Stimulated activated CD8-positive, alpha-beta memory T cell treated with anti-CD3 and anti-CD28 coated beads, Interleukin-15, amount 100 ng/mL, for 24 hours (primary cell): ENCODE data around the gene SLC25A52.
"Not testable (repeated sequence)": the region's sequence is repeated elsewhere in the genome, so short reads cannot be mapped to it uniquely, and the experiment has no call there.

Experiments used
- DNase-seq: peaks from one replicate; pipeline ENCODE4 v3.0.0-alpha.2; 2020; ENCODE audit warnings: low read depth

SLC25A52 gene, protein sequence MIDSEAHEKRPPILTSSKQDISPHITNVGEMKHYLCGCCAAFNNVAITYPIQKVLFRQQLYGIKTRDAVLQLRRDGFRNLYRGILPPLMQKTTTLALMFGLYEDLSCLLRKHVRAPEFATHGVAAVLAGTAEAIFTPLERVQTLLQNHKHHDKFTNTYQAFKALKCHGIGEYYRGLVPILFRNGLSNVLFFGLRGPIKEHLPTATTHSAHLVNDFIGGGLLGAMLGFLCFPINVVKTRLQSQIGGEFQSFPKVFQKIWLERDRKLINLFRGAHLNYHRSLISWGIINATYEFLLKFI

GRCh38 chr18:31760695-31761094, at the start of gene SLC25A52:
TSS of gene SLC25A52 (minus strand) at chr18:31760880. CDS start at chr18:31760661, 219 bp downstream.
- no peak for DNase-seq

DNA sequence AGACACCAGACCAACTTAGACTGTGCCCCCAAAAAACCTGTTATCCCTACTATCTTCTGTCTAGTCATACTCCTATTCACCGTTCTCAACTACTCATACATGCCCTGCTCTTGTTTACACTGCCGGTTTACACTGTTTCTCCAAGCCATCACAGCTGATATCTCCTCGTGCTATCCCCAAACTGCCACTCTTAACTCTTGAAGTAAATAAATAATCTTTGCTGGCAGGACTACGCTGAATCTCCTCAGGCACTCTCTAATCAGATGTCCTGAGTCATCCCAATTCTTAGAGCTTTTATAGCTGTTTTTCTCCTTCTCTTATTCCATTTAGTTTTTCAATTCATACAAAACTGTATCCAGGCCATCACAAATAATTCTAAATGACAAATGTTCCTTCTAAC, 48.4 kb upstream of the SLC25A52 start:
- DNase-seq: not testable (repeated sequence)

DNA sequence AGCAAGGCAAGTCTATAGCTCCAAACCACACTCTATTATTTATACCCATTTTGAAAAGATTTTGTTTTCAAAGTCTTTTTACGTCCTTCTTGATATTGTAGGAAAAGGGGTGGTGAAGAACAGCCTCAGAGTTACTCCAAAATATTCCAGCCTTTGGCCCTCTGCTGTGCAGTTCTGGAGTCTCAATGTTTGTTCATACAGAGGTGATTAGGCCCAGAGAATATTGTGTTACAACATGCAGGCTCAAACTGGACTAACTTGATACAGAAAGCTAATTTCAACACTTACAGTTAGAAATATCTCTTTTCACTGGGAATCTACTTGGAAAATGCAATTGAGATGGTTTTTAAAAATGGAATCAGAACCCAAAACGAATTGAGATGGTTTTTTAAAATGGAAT, 40.4 kb upstream of the SLC25A52 start:
- no peak for DNase-seq

DNA sequence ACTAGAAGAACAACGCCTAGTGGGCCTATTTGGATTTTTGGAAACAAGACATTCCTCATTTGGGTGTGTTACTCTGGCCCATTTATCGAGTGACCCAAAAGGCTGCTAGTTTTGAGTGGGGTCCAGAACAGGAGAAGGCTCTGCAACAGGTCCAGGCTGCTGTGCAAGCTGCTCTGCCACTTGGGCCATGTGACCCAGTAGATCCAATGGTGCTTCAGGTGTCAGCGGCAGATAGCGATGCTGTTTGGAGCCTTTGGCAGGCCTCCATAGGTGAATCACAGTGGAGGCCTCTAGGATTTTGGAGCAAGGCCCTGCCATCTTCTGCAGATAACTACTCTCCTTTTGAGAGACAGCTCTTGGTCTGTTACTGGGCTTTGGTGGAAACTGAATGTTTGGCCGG, 38.6 kb upstream of the SLC25A52 start:
- not testable (repeated sequence) for DNase-seq

DNA sequence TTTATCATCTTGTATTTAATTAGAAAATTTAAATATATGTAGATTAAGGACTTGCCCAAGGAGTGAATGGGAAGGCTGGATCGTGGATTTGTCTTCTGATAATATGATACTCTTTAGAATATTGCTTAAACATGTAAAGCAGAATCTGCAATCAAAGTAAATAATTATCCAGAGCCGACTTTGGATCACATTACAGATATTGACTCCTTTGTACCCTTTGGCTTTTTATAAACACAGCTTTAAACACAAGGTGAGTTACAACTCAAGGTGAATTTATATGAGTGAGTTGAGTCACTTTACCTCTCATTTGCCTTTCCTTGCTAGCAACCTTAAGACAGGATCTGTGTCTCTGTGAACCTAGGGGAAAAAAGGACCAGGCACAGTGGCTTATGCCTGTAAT, 37.7 kb upstream of the SLC25A52 start:
- no peak for DNase-seq

GRCh38 chr18:31795747-31796146, 35.1 kb upstream of the SLC25A52 start:
- no peak for DNase-seq

- no peak for DNase-seq
These were observed 32.9 kb upstream of the SLC25A52 start for GRCh38 chr18:31793531-31793930.

DNA sequence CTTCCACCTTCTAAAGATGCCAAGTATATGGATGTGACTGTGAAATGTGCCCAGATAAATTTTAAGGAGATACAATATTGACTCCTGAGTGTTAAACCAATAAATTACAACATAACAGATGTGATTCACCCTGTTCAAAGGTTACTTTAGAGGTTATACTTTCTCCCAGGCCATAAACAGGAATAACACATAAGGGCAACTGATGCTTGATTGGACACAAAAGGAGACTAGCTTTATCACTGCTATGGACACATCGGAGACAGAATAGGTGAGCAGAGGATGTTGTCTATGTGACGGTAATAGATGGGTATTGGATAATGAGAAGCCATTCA, 31.9 kb upstream of the SLC25A52 start:
- DNase-seq: no peak

DNA sequence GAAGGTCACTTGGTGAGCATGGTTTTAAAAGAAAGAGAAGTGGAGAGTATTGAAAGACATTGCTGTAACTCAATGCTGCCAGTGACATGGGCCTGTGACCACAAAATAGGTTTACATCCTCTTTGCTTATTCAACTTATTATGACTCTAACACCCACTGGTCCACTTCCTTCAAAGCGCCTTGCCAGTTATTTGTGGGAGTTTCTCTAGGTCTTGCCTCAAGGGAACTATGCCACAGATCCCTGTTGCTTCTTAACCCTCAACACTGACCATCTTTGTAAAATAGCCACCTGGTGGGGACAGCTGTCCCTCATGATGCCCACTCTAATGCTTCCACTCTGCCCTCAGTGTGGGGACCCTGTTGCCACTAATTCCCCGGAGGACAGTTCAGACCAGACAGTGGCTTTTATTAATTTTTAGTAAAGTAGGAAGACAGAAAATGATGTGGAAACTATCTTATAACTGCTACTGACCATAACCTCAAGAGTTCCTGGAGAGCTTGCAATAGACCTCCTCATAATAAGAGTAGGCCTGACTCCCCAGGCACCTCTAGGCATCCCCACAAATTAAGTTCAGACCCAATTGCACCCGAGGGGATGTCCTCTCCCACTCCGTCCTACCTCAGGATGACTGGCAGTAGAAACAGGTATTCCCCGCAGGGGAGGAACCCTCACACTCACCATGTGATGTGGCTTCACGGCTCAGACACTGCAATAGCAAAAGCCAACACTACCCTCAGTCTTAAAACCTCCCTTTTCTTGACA, 31.3 kb upstream of the SLC25A52 start:
- no peak for DNase-seq

DNA sequence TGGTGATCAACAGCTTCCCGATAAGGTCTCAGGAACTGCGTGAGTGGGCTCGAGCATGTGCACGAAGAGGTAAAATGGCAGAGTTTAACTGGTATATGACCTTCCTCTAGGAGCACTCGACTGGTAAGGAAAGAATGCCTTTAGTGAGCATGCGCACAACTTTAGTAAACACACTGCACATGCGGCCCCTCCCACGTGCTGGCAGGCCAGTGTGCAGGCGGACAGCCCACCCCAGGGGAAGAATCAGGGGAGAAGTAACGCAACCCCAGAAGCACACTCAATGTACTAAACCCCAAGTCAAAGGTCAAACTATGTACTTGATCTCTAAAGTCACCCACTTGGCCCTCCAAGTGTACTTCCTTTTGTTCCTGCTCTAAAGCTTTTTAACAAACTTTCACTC, 28.7 kb upstream of the SLC25A52 start:
- no peak for DNase-seq

DNA sequence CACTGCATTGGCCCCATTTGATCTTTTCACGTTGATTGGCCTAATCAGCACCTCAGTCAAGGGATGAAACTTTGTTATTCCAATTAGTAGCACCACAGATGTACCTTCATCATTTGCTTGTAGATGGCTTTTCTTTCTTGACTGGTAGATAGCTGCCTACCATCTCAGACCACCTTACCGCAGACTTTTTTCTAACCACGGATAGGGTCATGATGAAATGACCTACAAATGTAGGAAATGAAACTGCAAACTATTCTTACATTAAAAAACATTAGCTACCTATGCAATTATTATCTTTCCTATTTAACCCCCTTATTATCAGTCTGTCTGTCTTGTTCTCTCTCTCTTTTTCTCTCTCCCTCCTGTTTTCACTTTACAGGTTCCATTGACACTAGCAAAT, 22.4 kb upstream of the SLC25A52 start:
- no peak for DNase-seq

DNA sequence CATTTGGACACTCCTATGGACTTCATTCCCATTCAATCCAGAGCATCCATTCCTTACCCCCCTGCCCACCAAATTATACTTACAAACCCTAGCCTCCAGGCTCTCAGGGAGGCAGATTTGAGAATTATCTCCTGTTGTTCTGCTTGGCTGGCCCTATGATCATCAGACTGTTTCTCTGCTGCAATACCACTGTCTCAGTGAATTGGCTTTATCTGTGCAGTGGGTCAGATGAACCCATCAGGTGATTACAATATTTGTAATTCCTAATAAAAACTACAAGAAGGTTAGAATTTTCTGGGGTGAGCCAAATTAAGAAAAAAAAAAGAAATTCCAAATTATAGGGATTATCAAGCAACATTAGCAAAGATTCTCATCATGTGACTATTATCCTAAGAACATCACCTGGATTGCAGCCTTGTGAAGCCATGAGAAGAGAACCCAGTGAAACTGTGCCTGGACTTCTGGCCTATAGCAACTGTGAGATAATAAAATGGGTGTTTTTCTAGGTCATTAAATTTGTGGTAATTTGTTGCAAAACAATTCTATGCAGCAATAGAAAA, 17.8 kb upstream of the SLC25A52 start:
- DNase-seq: no peak

DNA sequence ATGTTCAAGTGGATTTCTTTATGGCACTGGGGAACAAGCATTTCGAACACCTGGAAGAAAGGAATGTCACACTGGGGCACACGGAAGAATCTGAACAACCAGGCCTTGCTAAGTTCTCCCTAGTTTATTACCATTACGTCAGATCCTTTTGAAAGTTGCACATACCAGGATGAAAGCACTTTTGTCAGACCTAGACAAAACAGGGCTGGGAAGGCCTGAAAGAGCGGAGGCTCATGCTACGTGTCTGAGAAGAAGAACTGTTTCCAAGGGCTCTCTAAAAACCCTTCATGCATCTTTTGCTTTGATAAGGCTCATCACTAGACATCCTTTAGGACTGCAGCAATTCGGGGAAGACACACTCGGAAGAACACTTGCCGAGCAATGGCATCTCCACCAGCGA, 15.4 kb upstream of the SLC25A52 start:
- no peak for DNase-seq

DNA sequence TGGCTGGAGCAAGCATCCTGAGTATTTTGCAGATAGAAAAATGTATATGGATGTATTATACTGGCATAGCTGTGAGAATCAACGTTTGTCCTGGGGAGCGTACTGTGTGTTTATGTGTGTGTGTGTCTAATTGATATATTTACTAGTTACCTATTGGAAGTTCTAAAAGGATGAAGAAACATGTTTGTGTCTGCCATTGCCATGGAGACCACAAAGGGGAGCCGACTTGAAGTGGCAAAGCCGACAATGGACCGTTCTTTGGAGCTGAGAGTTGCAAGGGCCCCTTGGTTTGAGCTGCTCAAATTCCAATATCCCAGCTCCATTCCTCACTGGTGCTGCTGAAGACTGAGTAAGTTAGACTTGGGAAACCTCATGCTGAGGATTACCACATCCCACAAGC, 14.3 kb upstream of the SLC25A52 start:
- no peak for DNase-seq

- DNase-seq: no peak
These were observed 13.8 kb upstream of the SLC25A52 start for GRCh38 chr18:31774477-31774785.

DNA sequence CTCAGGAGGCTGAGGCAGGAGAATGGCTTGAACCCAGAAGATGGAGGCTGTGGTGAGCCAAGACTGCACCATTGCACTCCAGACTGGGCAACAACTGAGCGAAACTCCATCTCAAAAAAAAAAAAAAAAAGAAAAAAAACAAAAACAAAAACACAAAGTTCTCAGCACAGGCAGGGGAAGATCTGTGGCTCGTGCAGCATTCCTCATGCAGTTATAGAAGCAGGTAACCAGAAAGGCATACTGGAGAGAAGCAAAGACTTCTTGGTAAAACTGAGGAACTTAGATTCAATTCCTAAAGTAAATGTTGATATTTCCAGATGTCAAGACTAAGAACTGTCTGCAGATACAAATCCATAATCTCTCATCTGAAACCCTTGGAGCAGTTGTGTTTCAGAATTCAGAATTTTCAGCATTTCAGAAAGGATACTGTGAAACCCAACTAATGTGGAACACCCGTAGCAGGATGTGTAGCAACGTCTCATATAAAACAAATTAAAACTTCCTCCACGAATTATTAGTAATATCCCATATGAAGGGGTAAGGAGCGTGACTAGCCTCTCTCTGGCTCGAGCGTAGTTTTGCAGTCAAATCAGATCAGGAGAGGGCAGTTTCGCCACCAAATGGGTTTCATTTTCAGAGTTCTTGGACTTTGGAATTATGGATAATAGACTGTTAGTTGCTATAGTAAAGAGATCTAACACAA, 13.2 kb upstream of the SLC25A52 start:
- DNase-seq: no peak

- DNase-seq: no peak
These were observed 12.0 kb upstream of the SLC25A52 start for GRCh38 chr18:31772699-31773098.

GRCh38 chr18:31750273-31750672, 10.4 kb downstream of the SLC25A52 start:
- DNase-seq: no peak

DNA sequence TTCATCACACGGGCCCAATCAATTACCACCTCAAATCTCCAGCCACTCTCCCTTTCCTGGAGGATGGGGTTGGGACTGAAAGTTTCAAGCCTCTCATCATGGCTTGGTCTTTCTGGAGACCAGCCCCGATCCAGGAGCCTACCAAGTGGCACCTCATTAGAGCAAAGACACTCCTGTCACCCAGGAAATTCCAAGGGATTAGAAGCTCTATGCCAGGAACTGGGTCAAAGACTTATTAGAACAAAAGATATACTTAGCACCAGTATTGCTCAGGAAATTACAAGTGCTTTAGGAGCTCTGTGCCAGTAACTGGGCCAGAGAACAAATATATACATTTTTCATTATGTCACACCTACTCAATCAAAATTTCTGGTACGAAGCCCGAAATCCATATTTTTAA, 14.3 kb downstream of the SLC25A52 start:
- no peak for DNase-seq

DNA sequence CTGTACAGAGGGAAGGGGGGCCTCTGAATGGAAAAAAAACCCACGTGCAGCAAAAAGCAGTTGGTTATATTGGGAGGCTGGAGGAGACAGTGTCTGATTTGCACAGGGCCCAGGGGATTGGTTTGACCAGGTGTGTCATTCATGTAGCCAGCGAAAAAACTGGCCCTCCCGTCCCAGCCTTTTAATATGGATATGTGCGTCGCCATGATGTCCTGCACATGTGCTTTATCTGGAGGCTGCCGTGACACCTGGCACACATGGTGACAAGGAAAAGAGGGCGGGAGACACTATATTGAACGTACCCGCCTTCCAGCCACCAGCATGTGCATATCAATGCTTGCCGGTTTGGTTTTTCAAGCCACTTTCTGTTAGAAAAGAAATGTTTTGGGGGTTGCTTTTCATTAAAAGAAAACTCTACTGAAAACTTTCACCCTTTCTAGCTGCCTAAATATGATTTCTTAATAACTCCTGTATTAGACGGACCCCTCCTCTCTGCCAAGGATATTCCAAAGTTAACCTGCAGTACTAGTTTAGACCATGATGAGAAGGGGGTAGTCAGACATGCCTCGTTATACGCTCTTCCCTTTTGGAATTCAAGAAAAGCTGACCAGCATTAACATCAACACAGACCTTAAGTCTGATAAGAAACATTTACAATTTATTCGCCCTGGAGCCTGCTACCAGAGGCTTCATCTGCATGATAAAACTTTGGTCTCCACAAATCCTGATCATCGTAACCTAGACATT, 16.2 kb downstream of the SLC25A52 start:
- DNase-seq: no peak

GRCh38 chr18:31743600-31743999, 17.1 kb downstream of the SLC25A52 start:
- DNase-seq: not testable (repeated sequence)

GRCh38 chr18:31741097-31741735, 19.5 kb downstream of the SLC25A52 start:
- DNase-seq: no peak
